Esophagus squamous epithelium (tissue), 5 donors: ENCODE results near the gene ANKLE2. TPM values are rescaled to one million over a fixed set of nuclear protein-coding genes. Genes with fewer than 3 reads are reported as not detected.

ENCODE experiments used
- DNase-seq: peaks from one replicate; lab custom pipeline; 2025; lab: John Stamatoyannopoulos, UW
- H3K27ac ChIP-seq, 4 donors: fragments of 200-600 bp; sonication (generic); one replicate each; pipeline ENCODE4 v1.5.1; 2016 to 2019; ENCODE audit warnings: mild to moderate bottlenecking in 1 of 4
- H3K27me3 ChIP-seq, 4 donors: fragments of 200-600 bp; sonication (generic); 1 replicate in 3 of 4; 2 replicates in 1 of 4; pipeline versions ENCODE4 v1.5.1 to v1.6.0; 2017 to 2021; ENCODE audit warnings: antibody characterized with exemption in 1 of 4
- H3K36me3 ChIP-seq, 3 donors: fragments of 200-600 bp; sonication (generic); one replicate each; pipeline ENCODE4 v1.5.1; 2016 to 2019
- H3K4me1 ChIP-seq, 3 donors: fragments of 200-600 bp; sonication (generic); one replicate each; pipeline ENCODE4 v1.5.1; 2017 to 2019
- H3K4me3 ChIP-seq, 4 donors: fragments of 200-600 bp; sonication (generic); 1 replicate in 3 of 4; 2 replicates in 1 of 4; pipeline ENCODE4 v1.5.1; 2016 to 2019; ENCODE audit warnings: mild to moderate bottlenecking in 2 of 4, moderate library complexity in 1 of 4
- H3K9me3 ChIP-seq, 3 donors: fragments of 200-600 bp; sonication (generic); one replicate each; pipeline ENCODE4 v1.5.1; 2016 to 2019
- POLR2A ChIP-seq, 4 donors: fragments of 450-650 bp; IDR thresholded peaks; one replicate each; pipeline ENCODE4 v1.6.1; 2017; ENCODE audit warnings: antibody characterized with exemption in 4 of 4, mild to moderate bottlenecking in 4 of 4, moderate library complexity in 3 of 4
- WGBS, 2 donors: methylation state at CpG; one replicate each; pipeline ENCODE4 v1.1.5; 2018; 5-methylcytosine and 5-hydroxymethylcytosine counted together
- intact Hi-C: fragments of 100-400 bp; cut with DNase I; formaldehyde crosslinking; loops from one replicate; pipeline ENCODE4 v1.15.0; 2022
- small RNA-seq, 4 donors: library from RNA; depleted of rRNA; stranded (forward); fragments of <200 nt; gene quantifications; one replicate each; pipeline ENCODE3, GENCODE V24; 2016
- total RNA-seq, 4 donors: library from RNA; depleted of rRNA; stranded (reverse); fragments of >200 nt; gene quantifications; one replicate each; pipeline ENCODE4 v1.1.0, GENCODE V29; 2016
- TF ChIP-seq, protein P1 (sequence below), 6 experiments: fragments of 450-650 bp in 4 of 6; fragments of 200-600 bp in 2 of 6; sonication (generic) in 2 of 6; IDR thresholded peaks; one replicate each; pipeline ENCODE4 v1.5.1; 2016 to 2019; ENCODE audit warnings: antibody characterized with exemption in 6 of 6, mild to moderate bottlenecking in 4 of 6, moderate library complexity in 4 of 6
- donor health status: DM: yes; HTN: yes; CAD: no.

Gene ANKLE2
- total RNA-seq, 4 donors from 2014 or later: 26.4 to 73.5 (median 57.7) TPM

DNA sequence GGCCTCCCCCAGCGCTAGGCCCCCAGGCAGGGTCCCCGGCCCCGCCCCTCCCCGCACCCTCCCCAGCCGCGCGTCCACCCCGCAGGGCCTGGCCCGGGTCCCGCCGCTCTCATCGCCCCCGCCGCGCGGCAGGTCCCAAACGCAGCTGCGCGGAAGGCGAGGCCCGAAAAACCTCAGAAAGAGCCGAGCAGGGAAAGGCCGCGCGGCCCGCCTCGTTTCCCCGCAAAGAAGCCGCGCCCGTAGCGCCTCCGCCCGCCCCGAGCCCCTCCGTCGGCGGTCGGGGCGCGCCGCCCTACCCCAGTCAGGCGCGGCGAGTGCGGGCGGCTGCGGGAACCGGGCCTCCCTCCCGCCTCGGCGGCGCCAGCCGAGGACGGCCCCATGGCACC is 74.8 kb downstream of the ANKLE2 start:
- Histone ChIP-seq H3K36me3 (peaks cover 0 to 8% (median 0%) of the 10 kb centered on the region in 3 donors), H3K27me3 (no peaks in the 10 kb centered on the region), H3K4me3 (peak overlapping the region; percentile 73 to 99 (median 90)), H3K9me3 (no peaks in the 10 kb centered on the region), H3K4me1 (peaks cover 0 to 24% (median 8%) of the 10 kb centered on the region in 3 donors), H3K27ac (peak overlapping the region; percentile 62 to 92 (median 80))
- intact Hi-C loops: no loop called here
- TF ChIP-seq POLR2A (IDR thresholded peaks at IDR 0.05): no peak
- TF ChIP-seq, protein P1, sequence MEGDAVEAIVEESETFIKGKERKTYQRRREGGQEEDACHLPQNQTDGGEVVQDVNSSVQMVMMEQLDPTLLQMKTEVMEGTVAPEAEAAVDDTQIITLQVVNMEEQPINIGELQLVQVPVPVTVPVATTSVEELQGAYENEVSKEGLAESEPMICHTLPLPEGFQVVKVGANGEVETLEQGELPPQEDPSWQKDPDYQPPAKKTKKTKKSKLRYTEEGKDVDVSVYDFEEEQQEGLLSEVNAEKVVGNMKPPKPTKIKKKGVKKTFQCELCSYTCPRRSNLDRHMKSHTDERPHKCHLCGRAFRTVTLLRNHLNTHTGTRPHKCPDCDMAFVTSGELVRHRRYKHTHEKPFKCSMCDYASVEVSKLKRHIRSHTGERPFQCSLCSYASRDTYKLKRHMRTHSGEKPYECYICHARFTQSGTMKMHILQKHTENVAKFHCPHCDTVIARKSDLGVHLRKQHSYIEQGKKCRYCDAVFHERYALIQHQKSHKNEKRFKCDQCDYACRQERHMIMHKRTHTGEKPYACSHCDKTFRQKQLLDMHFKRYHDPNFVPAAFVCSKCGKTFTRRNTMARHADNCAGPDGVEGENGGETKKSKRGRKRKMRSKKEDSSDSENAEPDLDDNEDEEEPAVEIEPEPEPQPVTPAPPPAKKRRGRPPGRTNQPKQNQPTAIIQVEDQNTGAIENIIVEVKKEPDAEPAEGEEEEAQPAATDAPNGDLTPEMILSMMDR (IDR thresholded peaks at IDR 0.05): no peak
- 0% methylated on average over 2 of the region's 55 CpGs; no CpG with 5 or more reads in 1 of the 2 donors for WGBS, 2 donors
- DNase-seq: no peak

DNA sequence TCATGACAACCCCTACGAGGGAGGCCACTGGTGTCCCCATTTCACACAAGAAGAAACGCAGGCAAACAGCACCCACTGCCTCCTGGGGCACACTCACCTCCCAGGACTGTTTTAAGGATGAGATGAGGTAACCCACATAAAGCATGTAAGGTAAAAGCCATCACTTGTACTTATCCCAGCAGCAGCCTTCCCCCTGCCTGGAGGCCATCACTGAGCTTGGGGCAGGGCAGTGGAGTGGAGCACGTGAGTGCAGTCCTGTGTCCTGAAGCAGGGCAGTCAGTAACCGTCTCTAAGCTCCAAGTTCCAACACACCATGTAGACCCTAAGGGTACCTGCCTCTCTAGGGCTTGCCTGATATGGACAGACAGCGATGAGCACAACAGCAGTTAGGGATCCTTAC is 76.2 kb downstream of the ANKLE2 start:
- TF ChIP-seq POLR2A (IDR thresholded peaks at IDR 0.05): no peak
- TF ChIP-seq, protein P1 (IDR thresholded peaks at IDR 0.05): no peak
- peaks cover 0 to 7% (median 0%) of the 10 kb centered on the region in 3 donors for H3K36me3 ChIP-seq
- H3K27me3 ChIP-seq: no peaks in the 10 kb centered on the region
- no peak for DNase-seq
- no peak overlapping the region for H3K27ac ChIP-seq
- intact Hi-C loops: no loop called here
- H3K4me3 ChIP-seq: no peak overlapping the region
- 81 to 93% methylated on average over 3 of the region's 5 CpGs for WGBS, 2 donors
- peaks cover 0 to 24% (median 8%) of the 10 kb centered on the region in 3 donors for H3K4me1 ChIP-seq
- no peaks in the 10 kb centered on the region for H3K9me3 ChIP-seq

DNA sequence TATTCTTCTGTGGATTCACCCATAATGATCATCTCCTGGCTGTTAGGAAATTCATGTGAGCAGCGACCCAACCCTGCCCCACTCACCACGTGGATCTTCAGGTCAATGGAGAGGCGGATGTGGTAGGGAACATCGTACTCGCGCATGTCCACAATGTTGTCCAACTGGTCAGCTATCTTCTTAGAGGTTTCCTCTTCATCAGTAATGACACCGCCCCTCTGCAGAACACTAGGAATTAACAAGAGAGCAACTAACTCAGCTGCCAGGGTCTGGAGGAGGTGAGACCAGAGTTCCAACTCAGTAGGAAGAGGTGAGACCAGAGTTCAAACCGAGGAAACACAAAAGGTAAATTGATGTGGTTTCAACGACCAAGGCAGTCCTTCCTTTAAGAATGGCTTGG is 84.1 kb downstream of the ANKLE2 start:
- peaks cover 9 to 85% (median 21%) of the 10 kb centered on the region in 3 donors for H3K36me3 ChIP-seq
- TF ChIP-seq, protein P1 (IDR thresholded peaks at IDR 0.05): no peak
- no peak for TF ChIP-seq POLR2A (IDR thresholded peaks at IDR 0.05)
- peaks cover 0 to 13% (median 0%) of the 10 kb centered on the region in 3 donors for H3K4me1 ChIP-seq
- H3K27ac ChIP-seq: no peak overlapping the region
- no peaks in the 10 kb centered on the region for H3K9me3 ChIP-seq
- H3K27me3 ChIP-seq: no peaks in the 10 kb centered on the region
- no peak overlapping the region for H3K4me3 ChIP-seq
- WGBS, 2 donors: 91 to 94% methylated on average over 7 to 8 of the region's 9 CpGs
- intact Hi-C loops: no loop called here
- no peak for DNase-seq

DNA sequence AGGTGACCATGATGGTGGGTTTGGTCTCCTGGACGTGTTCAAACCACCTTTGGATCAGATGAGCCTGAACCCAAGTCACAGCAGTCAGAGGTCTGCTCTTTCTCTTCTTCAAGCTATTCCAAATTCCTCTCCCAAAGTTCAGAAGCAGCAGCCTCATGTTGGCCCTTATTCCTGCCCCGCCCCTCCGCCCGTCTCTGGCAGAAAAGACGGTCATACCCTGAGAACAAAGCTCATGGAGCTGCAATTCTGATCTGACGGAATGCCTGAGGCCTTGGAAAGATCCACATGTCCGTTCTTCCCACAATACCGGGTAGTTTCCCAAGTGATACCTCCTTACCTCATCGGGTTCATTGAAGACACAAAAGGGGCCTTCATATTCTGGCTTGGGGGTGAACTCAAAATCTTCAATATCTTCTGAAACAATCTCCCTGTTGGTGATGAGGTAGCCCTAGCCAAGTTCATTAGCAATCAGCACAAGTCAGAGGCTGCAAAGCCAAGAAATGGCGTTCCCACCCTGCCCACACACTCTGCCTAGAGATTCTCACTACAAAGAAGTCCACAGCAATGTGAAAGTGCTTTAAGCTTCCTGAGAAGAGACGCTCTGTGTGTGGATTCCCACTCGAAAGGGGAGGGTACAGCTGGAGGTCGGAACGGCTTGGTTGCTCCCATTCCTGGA is 85.7 kb downstream of the ANKLE2 start:
- DNase-seq: no peak
- Histone ChIP-seq H3K4me3 (no peak overlapping the region), H3K27me3 (no peaks in the 10 kb centered on the region), H3K9me3 (no peaks in the 10 kb centered on the region), H3K4me1 (peaks cover 0 to 13% (median 0%) of the 10 kb centered on the region in 3 donors), H3K36me3 (peaks cover 15 to 99% (median 25%) of the 10 kb centered on the region in 3 donors), H3K27ac (no peak overlapping the region)
- intact Hi-C loops: no loop called here
- TF ChIP-seq, protein P1 (IDR thresholded peaks at IDR 0.05): no peak
- no peak for TF ChIP-seq POLR2A (IDR thresholded peaks at IDR 0.05)
- WGBS, 2 donors: 57 to 64% methylated on average over 14 of the region's 14 CpGs

Small RNA genes within 50 kb of the gene (small RNA-seq; reads per million reads assigned to genes)
- gene RNA5SP379: 0 to 0.27 (median 0.07) reads per million in 4 donors

Other genes with a start within 250 kb of the ANKLE2 start
- 1 to 10 TPM in 1 of 4 donors, not detected in 3; 1.5 TPM for gene LRCOL1, start 151.2 kb downstream of the ANKLE2 start, total RNA-seq
- 1 to 10 TPM in 1 of 4 donors, under 1 TPM in 1, not detected in 2; 0.35 to 8.0 TPM for gene P2RX2, start 143.1 kb downstream of the ANKLE2 start, total RNA-seq
- gene POLE, start 74.5 kb downstream of the ANKLE2 start, total RNA-seq: 10 to 100 TPM; 17.8 to 42.4 (median 27.0) TPM
- 10 to 100 TPM; 16.3 to 31.9 (median 18.5) TPM for gene PXMP2, start 74.2 kb downstream of the ANKLE2 start, total RNA-seq
- gene PGAM5, start 51.0 kb downstream of the ANKLE2 start, total RNA-seq: 10 to 100 TPM; 33.9 to 71.0 (median 39.9) TPM
- 10 to 100 TPM; 37.0 to 62.2 (median 54.0) TPM for gene GOLGA3, start 67.0 kb upstream of the ANKLE2 start, total RNA-seq
- gene CHFR, start 125.8 kb upstream of the ANKLE2 start, total RNA-seq: 10 to 100 TPM; 19.0 to 37.9 (median 35.8) TPM
- 10 to 100 TPM in 1 of 4 donors, 1 to 10 TPM in 3; 3.2 to 10.1 (median 5.1) TPM for gene ZNF605, start 194.5 kb upstream of the ANKLE2 start, total RNA-seq
- gene ZNF26, start 224.5 kb upstream of the ANKLE2 start, total RNA-seq: 10 to 100 TPM in 1 of 4 donors, 1 to 10 TPM in 3; 2.7 to 17.9 (median 5.9) TPM